ENCODE measurements around the gene SYNE3.

The SYNE3 gene

GRCh38 chr14:95476747-95477146, 39.7 kb downstream of the SYNE3 start:
- DNase-seq (ENCODE audit: extremely low read depth, low read depth) = no peak
- no peak overlapping the region for H3K4me3 ChIP-seq (replicated peaks; ENCODE audit: low read depth, low read length)
- TF ChIP-seq, protein P1, sequence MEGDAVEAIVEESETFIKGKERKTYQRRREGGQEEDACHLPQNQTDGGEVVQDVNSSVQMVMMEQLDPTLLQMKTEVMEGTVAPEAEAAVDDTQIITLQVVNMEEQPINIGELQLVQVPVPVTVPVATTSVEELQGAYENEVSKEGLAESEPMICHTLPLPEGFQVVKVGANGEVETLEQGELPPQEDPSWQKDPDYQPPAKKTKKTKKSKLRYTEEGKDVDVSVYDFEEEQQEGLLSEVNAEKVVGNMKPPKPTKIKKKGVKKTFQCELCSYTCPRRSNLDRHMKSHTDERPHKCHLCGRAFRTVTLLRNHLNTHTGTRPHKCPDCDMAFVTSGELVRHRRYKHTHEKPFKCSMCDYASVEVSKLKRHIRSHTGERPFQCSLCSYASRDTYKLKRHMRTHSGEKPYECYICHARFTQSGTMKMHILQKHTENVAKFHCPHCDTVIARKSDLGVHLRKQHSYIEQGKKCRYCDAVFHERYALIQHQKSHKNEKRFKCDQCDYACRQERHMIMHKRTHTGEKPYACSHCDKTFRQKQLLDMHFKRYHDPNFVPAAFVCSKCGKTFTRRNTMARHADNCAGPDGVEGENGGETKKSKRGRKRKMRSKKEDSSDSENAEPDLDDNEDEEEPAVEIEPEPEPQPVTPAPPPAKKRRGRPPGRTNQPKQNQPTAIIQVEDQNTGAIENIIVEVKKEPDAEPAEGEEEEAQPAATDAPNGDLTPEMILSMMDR (IDR thresholded peaks at IDR 0.05; ENCODE audit: low read depth, low read length, missing control alignments) = no peak

DNA sequence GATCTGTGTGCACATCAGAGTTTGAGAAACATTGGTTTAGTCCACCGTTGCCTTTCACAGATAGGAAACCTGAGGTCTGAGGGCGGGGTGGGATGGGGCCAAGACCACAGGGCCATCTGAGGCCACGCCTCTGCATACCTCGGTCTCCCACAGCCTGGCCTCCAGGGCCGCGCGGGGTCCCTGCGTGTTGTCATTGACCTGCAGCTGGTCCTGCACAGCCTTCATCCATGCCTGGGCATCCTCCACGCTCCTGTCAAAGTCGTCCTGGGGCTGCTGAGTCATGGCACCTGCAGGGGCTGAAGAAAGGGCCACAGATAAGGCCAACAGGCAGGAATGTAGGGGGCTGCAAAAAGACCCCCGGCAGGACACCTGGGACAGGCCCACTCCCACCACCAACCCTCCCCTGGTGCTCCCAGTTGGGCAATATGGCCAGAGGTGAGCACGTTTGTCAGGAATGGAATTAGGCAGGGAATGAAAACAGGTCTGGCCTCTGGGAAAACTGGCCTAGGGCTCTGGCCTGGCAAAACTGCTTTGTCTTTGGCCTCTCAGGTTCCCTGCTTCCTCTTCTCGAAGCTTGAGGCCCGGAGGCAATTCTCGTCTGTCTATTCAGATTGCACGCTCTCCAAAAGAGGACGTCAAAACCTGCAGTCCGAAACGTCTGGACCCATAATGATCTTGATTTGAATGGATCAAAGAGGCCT, 40.8 kb downstream of the SYNE3 start:
- TF ChIP-seq, protein P1 (IDR thresholded peaks at IDR 0.05; ENCODE audit: low read depth, low read length, missing control alignments) = no peak
- DNase-seq (ENCODE audit: extremely low read depth, low read depth) = no peak
- H3K4me3 ChIP-seq (replicated peaks; ENCODE audit: low read depth, low read length) = no peak overlapping the region

DNA sequence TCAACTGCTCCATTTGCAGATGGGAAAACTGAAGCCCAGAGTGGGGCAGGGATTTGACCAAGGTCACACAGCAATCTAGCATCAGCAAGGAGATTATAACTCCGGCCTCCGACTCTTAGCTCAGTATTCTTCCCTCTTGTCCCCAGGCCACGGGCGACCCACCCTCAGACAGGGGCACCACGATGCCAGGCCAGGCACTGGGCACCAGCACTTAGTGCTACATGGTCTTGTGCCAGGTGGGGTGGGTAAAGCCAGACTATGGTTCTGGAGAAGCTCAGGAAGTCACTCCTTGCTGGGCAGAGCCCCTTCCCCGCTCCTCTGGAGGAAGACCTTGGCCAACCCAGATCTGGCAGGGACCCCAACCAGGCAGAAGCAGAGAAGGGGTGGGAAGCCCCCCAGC, 41.5 kb downstream of the SYNE3 start:
- DNase-seq (ENCODE audit: extremely low read depth, low read depth) = no peak
- TF ChIP-seq, protein P1 (IDR thresholded peaks at IDR 0.05; ENCODE audit: low read depth, low read length, missing control alignments) = no peak
- no peak overlapping the region for H3K4me3 ChIP-seq (replicated peaks; ENCODE audit: low read depth, low read length)

DNA sequence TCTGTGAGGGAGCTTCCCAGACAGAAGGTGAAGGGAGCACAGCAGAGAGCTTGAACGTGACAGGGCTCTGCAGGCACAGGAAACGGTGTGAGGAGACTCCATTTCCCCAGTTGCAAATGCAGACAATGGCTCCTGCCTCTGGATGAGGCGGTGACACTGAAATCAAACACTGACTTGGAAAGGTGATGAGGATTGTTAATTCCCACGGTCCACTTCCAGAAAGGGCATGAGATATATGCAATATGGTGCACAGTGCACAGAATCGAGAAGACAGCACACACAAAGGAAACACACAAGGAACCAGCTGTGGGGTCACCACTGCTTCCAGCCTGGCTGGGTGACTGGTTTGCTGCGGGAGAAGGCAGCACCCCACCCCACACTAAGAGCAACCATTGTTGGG, 42.0 kb downstream of the SYNE3 start:
- no peak for DNase-seq (ENCODE audit: extremely low read depth, low read depth)
- TF ChIP-seq, protein P1 (IDR thresholded peaks at IDR 0.05; ENCODE audit: low read depth, low read length, missing control alignments) = no peak
- no peak overlapping the region for H3K4me3 ChIP-seq (replicated peaks; ENCODE audit: low read depth, low read length)

- no peak overlapping the region for H3K4me3 ChIP-seq (replicated peaks; ENCODE audit: low read depth, low read length)
- DNase-seq (ENCODE audit: extremely low read depth, low read depth) = no peak
Measured at GRCh38 chr14:95472819-95473251, 43.6 kb downstream of the SYNE3 start.

DNA sequence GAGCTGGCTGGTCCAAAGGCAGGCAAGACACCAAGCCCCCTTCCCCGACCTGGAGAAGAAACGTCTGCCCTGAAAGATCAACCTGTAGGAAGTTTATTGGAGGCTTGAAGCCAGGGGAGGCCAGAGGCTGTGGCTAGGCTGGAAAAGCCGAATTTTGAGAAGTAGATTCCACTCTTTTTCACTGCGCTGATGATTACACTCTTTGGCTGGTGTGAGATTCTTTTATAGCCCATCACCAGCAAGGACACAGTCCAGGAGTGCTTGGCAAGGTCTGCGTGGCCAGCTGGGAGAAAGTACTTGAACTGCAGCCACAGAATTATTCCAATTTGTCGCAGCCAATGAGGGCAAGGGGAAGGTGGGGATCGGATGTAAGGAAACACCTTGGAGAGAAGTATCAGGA, 45.0 kb downstream of the SYNE3 start:
- H3K4me3 ChIP-seq (replicated peaks; ENCODE audit: low read depth, low read length) = no peak overlapping the region
- no peak for DNase-seq (ENCODE audit: extremely low read depth, low read depth)
- TF ChIP-seq, protein P1 (IDR thresholded peaks at IDR 0.05; ENCODE audit: low read depth, low read length, missing control alignments) = no peak

More at GRCh38 chr14:95472819-95473251, 43.6 kb downstream of the SYNE3 start:
- TF ChIP-seq, protein P1 (IDR thresholded peaks at IDR 0.05; ENCODE audit: low read depth, low read length, missing control alignments) = no peak

- no peak overlapping the region for H3K4me3 ChIP-seq (replicated peaks; ENCODE audit: low read depth, low read length)
- DNase-seq (ENCODE audit: extremely low read depth, low read depth) = no peak
- TF ChIP-seq, protein P1 (IDR thresholded peaks at IDR 0.05; ENCODE audit: low read depth, low read length, missing control alignments) = no peak
Measured at GRCh38 chr14:95471016-95471415, 45.4 kb downstream of the SYNE3 start.

All from HFF-Myc (cell line).